GM12864 (cell line): ENCODE measurements around the gene RBM19.

ENCODE experiments used
- DNase-seq: peaks from one replicate; pipeline ENCODE4 v3.0.0-alpha.2; 2011; ENCODE audit warnings: low read depth
- H3K4me3 ChIP-seq: 2 replicates; pipeline ENCODE4 v1.5.1; 2011; ENCODE audit warnings: mild to moderate bottlenecking, low read depth, low read length, control low read depth
- CTCF ChIP-seq: IDR thresholded peaks from 2 replicates; pipeline ENCODE4 v1.5.1; 2011; ENCODE audit warnings: low read depth, mild to moderate bottlenecking, moderate library complexity, low read length, control low read depth, inconsistent platforms; ENCODE audit errors: missing control alignments

The RBM19 gene

GRCh38 chr12:113931517-113931916 is 34.6 kb downstream of the RBM19 start:
- H3K4me3 ChIP-seq: no peak overlapping the region
- no peak for DNase-seq
- TF ChIP-seq CTCF: no peak

GRCh38 chr12:113930249-113930648 is 35.9 kb downstream of the RBM19 start:
- no peak for DNase-seq
- H3K4me3 ChIP-seq: no peak overlapping the region
- no peak for TF ChIP-seq CTCF

GRCh38 chr12:113929312-113929989 is 36.7 kb downstream of the RBM19 start:
- no peak for DNase-seq
- no peak overlapping the region for H3K4me3 ChIP-seq
- no peak for TF ChIP-seq CTCF

GRCh38 chr12:113926788-113927187 is 39.3 kb downstream of the RBM19 start:
- no peak for DNase-seq
- TF ChIP-seq CTCF: no peak
- H3K4me3 ChIP-seq: no peak overlapping the region

- DNase-seq: no peak
- H3K4me3 ChIP-seq: no peak overlapping the region
- TF ChIP-seq CTCF: no peak
Observed at GRCh38 chr12:113924341-113924740, 41.8 kb downstream of the RBM19 start.

- no peak for TF ChIP-seq CTCF
- DNase-seq: no peak
- no peak overlapping the region for H3K4me3 ChIP-seq
Observed at GRCh38 chr12:113923251-113923650, 42.9 kb downstream of the RBM19 start.

GRCh38 chr12:113921430-113921829 is 44.7 kb downstream of the RBM19 start:
- no peak for DNase-seq
- H3K4me3 ChIP-seq: no peak overlapping the region
- TF ChIP-seq CTCF: no peak
